ENCODE data around the gene PDSS2.

PDSS2 gene

GRCh38 chr6:107340881-107341280, 118.5 kb downstream of the PDSS2 start:
- no peak for DNase-seq (ENCODE audit: low spot score)
- H3K23ac ChIP-seq (ENCODE audit: low read depth, low read length, poor library complexity): no peak overlapping the region
- no peaks in the 10 kb centered on the region for H3K27me3 ChIP-seq (ENCODE audit: control insufficient read depth in 3 of 3, insufficient read depth in 3 of 3, low read depth in 1 of 3, low read length in 3 of 3)
- no peaks in the 10 kb centered on the region for H3K36me3 ChIP-seq (replicated peaks in 1 of 2; ENCODE audit: control insufficient read depth in 2 of 2, insufficient read depth in 2 of 2, low read length in 2 of 2)
- H3K4me3 ChIP-seq (ENCODE audit: low read length in 2 of 2): no peak overlapping the region
- WGBS, 2 donors (ENCODE audit: extremely low coverage in 2 of 2, insufficient read length in 2 of 2, insufficient replicate concordance in 1 of 2): no CpG with 5 or more reads among the region's 1 CpG
- no peak overlapping the region for H2BK15ac ChIP-seq (ENCODE audit: low read length)
- no peaks in the 10 kb centered on the region for H3K79me1 ChIP-seq (ENCODE audit: low read depth, low read length)
- no peak overlapping the region for H4K8ac ChIP-seq (ENCODE audit: low read depth, low read length)
- H3K4ac ChIP-seq (ENCODE audit: low read length): no peak overlapping the region
- H3K4me2 ChIP-seq (ENCODE audit: insufficient read depth, low read length, poor library complexity, severe bottlenecking): no peak overlapping the region
- no peak overlapping the region for H2AK5ac ChIP-seq (ENCODE audit: low read depth, low read length)
- no peak overlapping the region for H2BK12ac ChIP-seq (ENCODE audit: low read length)
- no peak overlapping the region for H3K18ac ChIP-seq (ENCODE audit: low read length)
- H3K4me1 ChIP-seq (ENCODE audit: control insufficient read depth in 2 of 2, insufficient read depth in 1 of 2, low read depth in 1 of 2, low read length in 2 of 2): peaks cover 0 to 4% of the 10 kb centered on the region in 2 donors
- H3K27ac ChIP-seq (replicated peaks; ENCODE audit: low read length): no peak overlapping the region
- no peak overlapping the region for H2AFZ ChIP-seq (ENCODE audit: low read length)
- H4K91ac ChIP-seq (ENCODE audit: low read depth, low read length, poor library complexity): no peak overlapping the region
- H3K9me3 ChIP-seq (replicated peaks in 1 of 2; ENCODE audit: control insufficient read depth in 2 of 2, insufficient read depth in 1 of 2, low read depth in 1 of 2, low read length in 2 of 2): no peaks in the 10 kb centered on the region
- H2BK5ac ChIP-seq (ENCODE audit: low read length): no peak overlapping the region
- no peak overlapping the region for H2BK120ac ChIP-seq (ENCODE audit: low read depth, low read length)
- no peak overlapping the region for H3K9ac ChIP-seq (ENCODE audit: low read depth, low read length, poor library complexity)
- no peak overlapping the region for H3K14ac ChIP-seq (ENCODE audit: low read length)

GRCh38 chr6:107337191-107337741, 122.1 kb downstream of the PDSS2 start:
- H4K8ac ChIP-seq (ENCODE audit: low read depth, low read length): no peak overlapping the region
- no peak overlapping the region for H3K4me3 ChIP-seq (ENCODE audit: low read length in 2 of 2)
- no peak overlapping the region for H3K4ac ChIP-seq (ENCODE audit: low read length)
- no peaks in the 10 kb centered on the region for H3K9me3 ChIP-seq (replicated peaks in 1 of 2; ENCODE audit: control insufficient read depth in 2 of 2, insufficient read depth in 1 of 2, low read depth in 1 of 2, low read length in 2 of 2)
- no peaks in the 10 kb centered on the region for H3K36me3 ChIP-seq (replicated peaks in 1 of 2; ENCODE audit: control insufficient read depth in 2 of 2, insufficient read depth in 2 of 2, low read length in 2 of 2)
- H2AK5ac ChIP-seq (ENCODE audit: low read depth, low read length): no peak overlapping the region
- no peak for DNase-seq (ENCODE audit: low spot score)
- H3K4me1 ChIP-seq (ENCODE audit: control insufficient read depth in 2 of 2, insufficient read depth in 1 of 2, low read depth in 1 of 2, low read length in 2 of 2): peaks cover 0 to 4% of the 10 kb centered on the region in 2 donors
- H2BK5ac ChIP-seq (ENCODE audit: low read length): no peak overlapping the region
- no peak overlapping the region for H4K91ac ChIP-seq (ENCODE audit: low read depth, low read length, poor library complexity)
- H2BK12ac ChIP-seq (ENCODE audit: low read length): no peak overlapping the region
- H3K4me2 ChIP-seq (ENCODE audit: insufficient read depth, low read length, poor library complexity, severe bottlenecking): no peak overlapping the region
- H3K27me3 ChIP-seq (ENCODE audit: control insufficient read depth in 3 of 3, insufficient read depth in 3 of 3, low read depth in 1 of 3, low read length in 3 of 3): no peaks in the 10 kb centered on the region
- no peak overlapping the region for H3K9ac ChIP-seq (ENCODE audit: low read depth, low read length, poor library complexity)
- no peak overlapping the region for H2BK15ac ChIP-seq (ENCODE audit: low read length)
- H3K79me1 ChIP-seq (ENCODE audit: low read depth, low read length): no peaks in the 10 kb centered on the region
- no peak overlapping the region for H3K23ac ChIP-seq (ENCODE audit: low read depth, low read length, poor library complexity)
- H2BK120ac ChIP-seq (ENCODE audit: low read depth, low read length): no peak overlapping the region
- no peak overlapping the region for H3K27ac ChIP-seq (replicated peaks; ENCODE audit: low read length)
- no peak overlapping the region for H3K14ac ChIP-seq (ENCODE audit: low read length)
- H2AFZ ChIP-seq (ENCODE audit: low read length): no peak overlapping the region
- no peak overlapping the region for H3K18ac ChIP-seq (ENCODE audit: low read length)

GRCh38 chr6:107334026-107334425, 125.3 kb downstream of the PDSS2 start:
- Histone ChIP-seq H2BK15ac (ENCODE audit: low read length) (no peak overlapping the region), H2AK5ac (ENCODE audit: low read depth, low read length) (no peak overlapping the region), H4K91ac (ENCODE audit: low read depth, low read length, poor library complexity) (no peak overlapping the region), H3K27me3 (ENCODE audit: control insufficient read depth in 3 of 3, insufficient read depth in 3 of 3, low read depth in 1 of 3, low read length in 3 of 3) (no peaks in the 10 kb centered on the region), H4K8ac (ENCODE audit: low read depth, low read length) (no peak overlapping the region), H3K14ac (ENCODE audit: low read length) (no peak overlapping the region), H3K9ac (ENCODE audit: low read depth, low read length, poor library complexity) (no peak overlapping the region), H3K27ac (replicated peaks; ENCODE audit: low read length) (no peak overlapping the region), H3K23ac (ENCODE audit: low read depth, low read length, poor library complexity) (no peak overlapping the region), H3K18ac (ENCODE audit: low read length) (no peak overlapping the region), H3K4me1 (ENCODE audit: control insufficient read depth in 2 of 2, insufficient read depth in 1 of 2, low read depth in 1 of 2, low read length in 2 of 2) (peaks cover 0 to 4% of the 10 kb centered on the region in 2 donors), H2AFZ (ENCODE audit: low read length) (no peak overlapping the region), H3K4ac (ENCODE audit: low read length) (no peak overlapping the region), H2BK12ac (ENCODE audit: low read length) (no peak overlapping the region), H2BK120ac (ENCODE audit: low read depth, low read length) (no peak overlapping the region), H3K4me2 (ENCODE audit: insufficient read depth, low read length, poor library complexity, severe bottlenecking) (no peak overlapping the region), H2BK5ac (ENCODE audit: low read length) (no peak overlapping the region), H3K36me3 (replicated peaks in 1 of 2; ENCODE audit: control insufficient read depth in 2 of 2, insufficient read depth in 2 of 2, low read length in 2 of 2) (no peaks in the 10 kb centered on the region), H3K9me3 (replicated peaks in 1 of 2; ENCODE audit: control insufficient read depth in 2 of 2, insufficient read depth in 1 of 2, low read depth in 1 of 2, low read length in 2 of 2) (no peaks in the 10 kb centered on the region), H3K79me1 (ENCODE audit: low read depth, low read length) (no peaks in the 10 kb centered on the region), H3K4me3 (ENCODE audit: low read length in 2 of 2) (no peak overlapping the region)
- no CpG with 5 or more reads among the region's 3 CpGs for WGBS, 2 donors (ENCODE audit: extremely low coverage in 2 of 2, insufficient read length in 2 of 2, insufficient replicate concordance in 1 of 2)
- no peak for DNase-seq (ENCODE audit: low spot score)

- Histone ChIP-seq H2BK12ac (ENCODE audit: low read length) (no peak overlapping the region), H2BK5ac (ENCODE audit: low read length) (no peak overlapping the region), H3K4ac (ENCODE audit: low read length) (no peak overlapping the region), H3K9me3 (replicated peaks in 1 of 2; ENCODE audit: control insufficient read depth in 2 of 2, insufficient read depth in 1 of 2, low read depth in 1 of 2, low read length in 2 of 2) (no peaks in the 10 kb centered on the region), H3K23ac (ENCODE audit: low read depth, low read length, poor library complexity) (no peak overlapping the region), H3K14ac (ENCODE audit: low read length) (no peak overlapping the region), H3K27ac (replicated peaks; ENCODE audit: low read length) (no peak overlapping the region), H3K79me1 (ENCODE audit: low read depth, low read length) (no peaks in the 10 kb centered on the region), H2AFZ (ENCODE audit: low read length) (no peak overlapping the region), H2AK5ac (ENCODE audit: low read depth, low read length) (no peak overlapping the region), H4K8ac (ENCODE audit: low read depth, low read length) (no peak overlapping the region), H3K18ac (ENCODE audit: low read length) (no peak overlapping the region), H3K4me2 (ENCODE audit: insufficient read depth, low read length, poor library complexity, severe bottlenecking) (no peak overlapping the region), H2BK120ac (ENCODE audit: low read depth, low read length) (no peak overlapping the region), H3K4me1 (ENCODE audit: control insufficient read depth in 2 of 2, insufficient read depth in 1 of 2, low read depth in 1 of 2, low read length in 2 of 2) (peaks cover 0 to 4% of the 10 kb centered on the region in 2 donors), H3K4me3 (ENCODE audit: low read length in 2 of 2) (no peak overlapping the region), H3K27me3 (ENCODE audit: control insufficient read depth in 3 of 3, insufficient read depth in 3 of 3, low read depth in 1 of 3, low read length in 3 of 3) (no peaks in the 10 kb centered on the region), H4K91ac (ENCODE audit: low read depth, low read length, poor library complexity) (no peak overlapping the region), H3K36me3 (replicated peaks in 1 of 2; ENCODE audit: control insufficient read depth in 2 of 2, insufficient read depth in 2 of 2, low read length in 2 of 2) (no peaks in the 10 kb centered on the region), H2BK15ac (ENCODE audit: low read length) (no peak overlapping the region), H3K9ac (ENCODE audit: low read depth, low read length, poor library complexity) (no peak overlapping the region)
- no peak for DNase-seq (ENCODE audit: low spot score)
- WGBS, 2 donors (ENCODE audit: extremely low coverage in 2 of 2, insufficient read length in 2 of 2, insufficient replicate concordance in 1 of 2): no CpG with 5 or more reads among the region's 2 CpGs
Observed at GRCh38 chr6:107333491-107333890, 125.9 kb downstream of the PDSS2 start.

Measured in neuronal stem cell (in vitro differentiated cells).